Dermis blood vessel endothelial cell (primary cell): ENCODE measurements around the gene KDR. TPM values are rescaled to one million over a fixed set of nuclear protein-coding genes. Genes with fewer than 3 reads are reported as not detected.
A peak's percentile ranks its signal among the peaks of the same experiment; 100 is the strongest.

Experiments
- DNase-seq: peaks from one replicate; pipeline ENCODE4 v3.0.0; 2010
- total RNA-seq: library from RNA; depleted of rRNA; stranded (reverse); fragments of >200 nt; gene quantifications from 2 replicates; pipeline ENCODE4 v1.2.3, GENCODE V29; 2014

KDR gene
- total RNA-seq, 1 donor from 2014 or later, result 321 TPM

DNA sequence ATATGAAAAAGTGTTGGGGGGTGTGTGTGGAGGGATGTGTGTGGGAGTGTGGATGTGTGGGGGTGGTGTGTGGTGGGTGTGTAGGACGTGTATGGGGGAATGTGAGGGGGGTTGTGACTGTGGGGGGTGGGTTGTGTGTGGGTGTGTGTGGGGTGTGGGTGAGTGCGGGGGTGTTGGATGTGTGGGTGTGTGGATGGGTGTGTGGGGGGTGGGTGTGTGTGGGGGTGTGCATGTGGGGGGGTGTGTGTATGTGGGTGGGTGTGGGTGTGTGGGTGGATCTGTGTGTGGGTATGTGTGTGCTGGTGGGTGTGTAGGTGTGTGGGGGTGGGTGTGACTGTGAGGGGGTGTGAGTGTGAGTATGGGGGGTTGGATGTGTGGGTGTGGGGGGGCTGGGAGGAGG lies 47.8 kb downstream of the KDR start:
- DNase-seq, result no peak

DNA sequence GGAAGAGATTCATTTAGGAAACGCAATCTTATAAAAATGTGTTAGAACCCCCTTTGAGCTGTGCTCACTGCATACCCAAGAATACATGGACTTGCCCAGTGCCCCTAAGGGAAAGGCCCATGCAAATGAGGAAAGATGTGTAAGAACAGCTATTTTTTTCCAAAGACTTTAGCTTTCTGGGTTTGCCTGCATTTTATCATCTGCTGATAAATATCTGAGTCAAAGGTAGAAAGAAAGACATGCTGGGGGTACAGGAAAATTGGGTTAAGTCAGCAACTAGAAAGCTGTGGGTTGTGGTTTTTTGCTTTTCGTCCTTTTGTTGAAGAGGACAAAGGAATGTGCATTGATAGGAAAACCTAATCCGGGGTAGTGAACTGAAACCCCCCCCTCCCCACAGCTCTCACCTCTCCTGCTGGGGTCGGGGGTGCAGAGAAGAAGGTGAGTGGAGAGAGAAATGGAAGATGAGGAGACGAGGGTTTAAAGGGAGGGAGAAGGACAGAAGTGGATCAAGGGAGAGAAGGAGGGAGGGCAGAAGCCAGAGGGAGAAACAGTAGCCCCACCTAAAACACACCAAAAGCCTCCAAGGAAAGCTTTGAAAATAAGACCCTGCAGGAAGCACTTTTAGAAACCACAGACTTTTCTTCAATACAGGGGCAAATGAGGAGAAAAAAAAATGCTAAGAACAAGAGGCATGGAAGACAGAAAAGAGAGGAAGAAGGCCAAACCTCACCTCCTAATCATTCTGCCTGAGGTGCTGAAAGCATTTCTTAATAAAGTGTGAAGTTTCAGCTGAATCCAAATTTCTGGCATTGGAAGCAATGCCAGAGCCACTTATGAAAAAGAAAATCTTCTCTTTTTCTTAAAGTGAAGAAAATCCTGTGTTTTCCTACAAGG lies 49.3 kb downstream of the KDR start:
- no peak for DNase-seq

DNA sequence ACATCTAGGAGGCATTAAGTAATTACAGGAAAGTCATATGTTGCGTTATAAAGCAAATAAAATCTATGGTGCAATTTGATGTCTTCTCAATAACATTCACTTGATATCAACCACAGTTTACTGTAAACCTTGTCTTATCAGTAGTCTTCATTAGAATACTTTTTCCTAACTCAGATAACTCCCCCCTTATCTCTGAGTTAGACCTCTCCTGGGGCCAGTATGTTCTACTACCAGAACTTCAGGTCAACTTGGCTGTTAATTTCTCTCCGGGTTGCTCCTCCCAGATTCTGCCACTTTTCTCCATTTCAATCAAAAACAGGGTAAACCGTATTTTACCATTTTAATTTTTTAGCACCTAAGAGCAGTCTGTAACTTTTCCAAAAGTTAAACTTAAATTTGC lies 50.0 kb downstream of the KDR start:
- no peak for DNase-seq

DNA sequence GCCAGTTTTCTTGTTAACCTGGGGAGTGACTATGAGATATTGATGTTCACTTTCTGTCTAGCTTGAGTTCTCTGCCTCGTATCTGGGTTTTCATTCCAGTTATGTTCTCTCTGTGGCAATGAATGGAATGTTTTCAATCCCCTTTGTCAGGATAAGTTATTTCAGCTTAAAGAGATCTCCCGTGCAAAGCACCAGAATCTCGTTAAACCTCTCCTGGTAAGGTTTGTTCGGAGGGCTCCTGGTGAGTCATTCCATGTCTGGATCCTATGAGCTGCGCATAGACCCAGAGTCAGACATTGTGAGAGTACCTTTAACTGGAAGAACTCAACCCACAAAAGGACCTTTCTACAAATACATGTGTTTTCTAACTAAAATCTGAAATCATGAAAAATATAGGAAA lies 51.0 kb downstream of the KDR start:
- peak; percentile 79 for DNase-seq

DNA sequence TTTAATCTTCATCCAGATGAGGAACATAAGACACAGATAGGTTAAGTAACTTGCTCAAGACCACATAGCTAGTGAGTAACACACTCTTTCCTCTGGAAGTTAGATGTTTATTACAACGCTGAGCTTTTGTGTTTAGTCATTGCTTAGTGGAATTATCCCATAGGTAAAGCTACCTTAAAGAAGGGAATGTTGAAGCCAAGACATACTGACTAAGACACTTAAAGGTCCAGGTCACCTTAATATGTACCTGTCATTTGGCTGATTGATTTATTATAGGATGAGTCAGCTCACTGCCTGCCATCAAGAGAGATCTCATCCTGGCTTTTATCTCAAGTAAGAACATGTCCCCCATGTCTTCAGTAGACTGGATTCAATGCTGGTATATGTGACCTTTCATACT lies 53.4 kb downstream of the KDR start:
- no peak for DNase-seq

DNA sequence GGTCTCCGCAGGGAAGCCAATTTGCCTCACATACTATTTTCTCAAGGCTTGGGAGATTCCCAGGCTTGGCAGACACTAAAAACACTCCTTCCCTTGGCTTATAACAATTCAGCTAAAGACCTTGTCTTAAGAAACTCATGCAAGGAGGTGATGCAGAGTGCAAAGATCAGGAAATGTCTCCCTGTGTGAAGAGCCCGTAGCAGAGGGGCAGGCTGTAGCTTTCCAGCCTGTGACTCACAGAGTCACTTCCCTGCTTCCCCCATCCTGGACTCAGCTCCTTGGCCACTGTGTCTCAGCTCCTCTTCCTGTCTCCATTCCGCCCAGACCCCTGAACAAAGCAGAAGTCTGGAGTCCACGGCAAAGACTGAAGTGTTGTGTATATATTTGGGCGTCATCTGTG lies 56.1 kb downstream of the KDR start:
- DNase-seq, result peak; percentile 97

DNA sequence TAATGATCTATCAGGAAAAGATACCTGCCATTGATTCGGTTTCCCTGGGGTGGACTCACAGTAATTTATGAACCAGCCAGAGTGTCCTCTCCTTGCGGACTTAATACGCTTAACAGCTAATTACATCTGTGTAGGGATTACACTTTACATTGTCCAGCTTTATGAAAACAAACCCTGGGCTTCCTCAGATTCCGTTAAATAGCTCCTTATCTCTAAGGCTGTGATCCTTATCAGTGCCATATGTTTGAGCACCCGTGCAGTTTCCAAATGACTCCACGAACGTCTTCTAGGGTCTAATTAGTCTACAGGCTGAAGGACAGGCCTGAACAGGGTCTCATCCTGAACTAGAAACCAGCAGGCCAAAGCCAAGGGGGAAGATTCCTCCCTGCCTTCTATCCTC lies 56.9 kb downstream of the KDR start:
- DNase-seq, result peak; percentile 61

DNA sequence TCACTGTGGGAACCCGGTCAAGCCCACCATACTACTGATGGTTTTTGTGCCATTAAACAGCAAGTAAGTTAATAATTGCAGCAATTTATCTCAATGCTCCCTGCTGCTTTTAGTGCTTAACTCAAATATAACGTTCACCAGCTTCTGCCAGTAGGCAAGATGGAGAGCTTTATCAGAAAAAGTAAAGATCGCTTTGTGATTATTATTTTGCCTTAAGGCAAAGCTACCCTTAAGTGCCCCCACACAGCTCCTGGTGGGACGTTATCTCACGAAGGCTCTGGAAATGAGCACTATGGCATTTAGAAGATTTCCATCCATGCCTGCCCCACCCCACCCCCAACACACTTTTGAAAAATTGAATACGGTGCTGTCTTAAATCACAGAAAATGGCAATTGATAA lies 59.4 kb downstream of the KDR start:
- DNase-seq, result no peak

DNA sequence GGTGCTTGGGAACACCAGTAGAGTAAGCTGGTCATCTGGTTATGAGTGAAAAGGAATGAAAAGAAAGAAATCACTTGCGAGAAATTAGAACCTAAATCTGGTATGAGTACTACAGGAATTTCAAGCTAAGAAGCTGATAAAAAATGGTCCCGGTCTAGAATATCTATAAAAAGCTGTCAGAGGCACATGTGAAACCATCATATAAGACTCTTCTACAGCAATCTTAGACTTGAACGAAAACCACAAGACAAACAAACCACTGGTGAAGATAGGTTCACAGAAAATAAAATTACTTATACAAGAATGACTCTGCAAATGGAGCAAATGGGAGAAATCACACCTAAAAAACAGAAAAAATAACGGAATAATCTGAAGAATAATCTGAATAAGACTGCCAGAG lies 69.9 kb downstream of the KDR start:
- DNase-seq, result no peak

DNA sequence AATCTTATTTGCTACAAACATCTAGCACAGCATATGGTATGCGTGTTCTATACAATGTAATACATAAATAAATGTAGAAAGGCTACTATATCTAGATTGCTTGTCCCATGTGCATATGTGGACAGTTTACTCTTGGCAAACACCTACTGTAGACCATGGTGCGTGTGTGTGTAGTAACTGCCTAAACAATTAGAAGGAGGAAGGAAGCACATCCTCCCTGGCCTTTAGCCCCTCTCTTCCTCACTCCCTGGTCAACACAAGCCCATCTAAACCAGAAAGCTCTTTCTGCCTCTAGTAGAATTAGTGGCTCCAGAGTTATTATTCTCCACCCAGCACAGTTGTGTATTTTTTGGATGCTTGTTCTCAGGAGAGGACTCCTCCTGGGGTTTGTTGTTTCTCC lies 73.9 kb downstream of the KDR start:
- DNase-seq, result peak; percentile 75

DNA sequence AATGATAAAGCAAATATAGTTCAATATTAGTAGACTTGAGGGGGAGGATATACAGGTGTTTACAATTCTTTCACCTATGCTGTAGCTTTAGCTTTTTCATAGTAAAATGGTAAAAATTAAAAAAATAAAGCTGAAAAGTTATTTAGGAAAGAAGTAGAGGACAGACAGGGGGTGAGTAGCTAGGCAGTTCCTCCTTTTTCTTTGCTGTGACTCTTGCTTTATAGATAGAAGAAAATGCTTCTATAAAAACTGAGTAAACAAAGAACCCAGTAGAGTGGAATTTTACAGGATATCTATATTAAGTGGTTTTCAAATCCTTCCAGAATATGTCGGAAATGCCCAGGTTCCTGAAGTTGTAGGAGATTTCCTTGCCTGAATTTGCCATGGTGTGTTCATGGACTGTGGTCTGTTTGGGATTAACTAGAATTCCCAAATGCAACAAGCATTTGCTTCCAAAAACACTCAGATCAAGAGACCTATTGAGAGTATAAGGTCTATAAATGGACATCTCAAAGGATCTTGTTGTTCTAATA lies 74.9 kb downstream of the KDR start:
- no peak for DNase-seq

DNA sequence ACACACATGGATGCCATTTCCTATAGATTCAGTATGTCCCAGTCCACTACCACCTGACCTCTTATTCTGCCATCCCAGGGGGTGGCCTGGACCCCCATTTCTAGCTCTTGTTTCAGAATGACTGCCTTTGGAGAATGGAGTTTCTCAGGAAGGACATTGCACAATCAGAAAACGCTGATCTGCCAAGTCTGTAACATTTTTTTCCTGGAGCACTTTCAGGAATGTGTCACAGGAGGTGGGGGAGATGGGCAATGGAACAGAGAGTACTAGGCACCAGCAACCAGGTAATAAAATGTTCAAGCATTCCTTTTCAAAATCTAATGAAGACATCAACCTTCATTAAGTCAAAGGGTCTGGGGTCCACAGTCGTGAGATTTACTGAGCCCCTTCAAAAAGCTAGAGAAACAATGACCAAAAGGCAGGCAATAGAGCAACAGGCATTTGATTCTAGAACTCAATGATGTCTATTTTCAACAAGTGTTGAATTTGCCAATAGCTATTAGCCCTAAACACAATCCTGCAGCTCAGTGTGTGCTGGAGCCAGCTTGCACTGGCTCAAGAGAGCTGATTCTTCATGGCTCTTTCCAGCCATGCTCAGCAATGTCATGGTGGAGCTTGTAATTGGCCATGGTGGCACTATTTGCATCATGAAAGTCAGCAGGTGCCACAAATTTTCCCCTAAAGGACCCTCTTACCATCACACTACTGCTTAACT lies 87.1 kb downstream of the KDR start:
- peak; percentile 72 for DNase-seq

DNA sequence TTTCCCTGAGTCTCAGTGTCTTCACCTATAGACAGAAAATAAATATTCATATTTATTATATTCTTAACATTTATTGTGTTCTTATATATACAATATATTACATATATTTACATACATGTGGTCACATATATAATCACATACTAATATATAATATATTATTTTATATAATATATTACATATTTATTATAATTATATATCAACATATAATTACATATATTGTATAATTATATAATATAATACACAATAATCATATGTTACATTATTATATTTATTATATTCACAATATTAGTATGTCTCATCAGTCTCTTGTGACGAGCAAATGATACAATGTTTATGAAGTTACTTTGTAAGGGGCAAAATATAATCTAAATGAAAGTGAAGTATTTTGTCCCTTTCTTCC lies 87.7 kb downstream of the KDR start:
- DNase-seq, result no peak

DNA sequence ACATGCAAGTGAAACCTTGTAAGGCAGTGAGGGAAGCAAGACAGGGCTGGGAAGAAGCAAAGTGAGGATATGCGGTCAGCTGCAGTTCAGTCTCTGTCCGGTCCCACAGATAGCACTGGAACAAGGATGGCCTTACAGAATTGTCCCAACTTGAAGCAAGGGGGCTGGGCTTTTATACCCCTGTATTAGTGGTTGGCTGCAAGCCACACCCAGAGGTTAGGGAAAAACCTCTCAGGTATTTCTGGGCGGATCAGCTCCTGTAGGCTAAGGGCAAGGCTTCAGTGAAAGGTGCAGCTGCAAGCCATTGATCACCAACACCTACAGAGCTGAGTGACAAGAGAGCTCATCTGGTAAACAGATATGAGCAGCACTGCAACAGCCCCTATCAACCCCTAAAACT lies 89.0 kb downstream of the KDR start:
- no peak for DNase-seq

DNA sequence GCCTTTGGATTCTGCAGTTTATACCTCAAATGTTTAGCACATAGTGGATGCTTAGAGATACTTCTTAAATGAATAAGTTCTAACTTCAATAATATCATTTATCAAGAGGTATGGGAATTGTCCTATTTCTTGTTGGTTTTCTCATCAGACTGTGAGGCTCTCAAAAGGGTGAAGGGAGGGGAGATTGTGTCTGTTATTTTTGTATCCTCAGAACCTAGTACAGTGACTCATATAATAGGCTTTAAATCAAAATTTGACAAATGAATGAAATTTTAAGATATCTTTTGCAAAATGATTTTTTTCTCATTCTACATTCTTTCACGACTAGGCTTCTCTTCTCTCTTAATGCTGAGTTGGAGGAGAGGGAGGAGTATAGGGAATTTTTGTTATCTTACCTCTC lies 89.5 kb downstream of the KDR start:
- no peak for DNase-seq

DNA sequence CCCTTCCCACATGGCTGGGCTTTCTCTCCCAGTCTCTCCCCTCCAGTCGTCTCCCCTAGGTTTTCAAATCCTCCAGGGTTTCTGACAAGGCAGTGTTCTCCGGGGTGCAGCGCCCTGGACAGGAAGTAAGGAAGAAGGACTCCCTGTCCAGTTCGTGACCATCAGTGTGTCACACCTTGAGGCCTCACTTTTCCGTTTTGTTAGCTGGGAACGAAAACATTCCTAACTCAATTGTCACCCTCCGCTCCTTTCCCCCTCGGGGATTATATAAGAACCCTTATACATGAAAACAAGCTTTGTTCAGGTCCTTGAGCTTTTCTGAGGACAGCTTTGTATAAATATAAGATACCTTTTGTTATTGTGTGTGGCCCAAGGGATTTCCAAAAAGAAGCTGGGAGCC lies 92.1 kb downstream of the KDR start:
- no peak for DNase-seq

DNA sequence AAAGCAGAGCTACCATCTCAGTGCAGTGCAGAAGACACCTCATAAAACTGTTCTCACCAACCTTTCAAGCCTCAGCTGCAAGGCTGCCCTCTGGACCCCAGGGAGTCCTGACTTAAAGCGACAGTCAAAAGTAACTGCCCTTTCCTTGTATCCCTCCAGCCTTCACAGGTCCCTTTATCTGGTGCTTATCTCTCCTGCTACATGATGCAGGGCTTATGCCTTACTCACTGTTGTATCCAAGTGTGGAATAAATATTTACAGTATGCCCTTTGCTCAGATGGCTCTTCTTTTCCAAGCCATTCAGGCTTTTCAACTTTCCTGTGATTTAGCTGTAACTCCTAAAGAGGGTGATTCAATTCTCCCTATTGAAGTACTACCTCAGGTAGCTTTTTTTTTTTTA lies 92.6 kb downstream of the KDR start:
- no peak for DNase-seq

DNA sequence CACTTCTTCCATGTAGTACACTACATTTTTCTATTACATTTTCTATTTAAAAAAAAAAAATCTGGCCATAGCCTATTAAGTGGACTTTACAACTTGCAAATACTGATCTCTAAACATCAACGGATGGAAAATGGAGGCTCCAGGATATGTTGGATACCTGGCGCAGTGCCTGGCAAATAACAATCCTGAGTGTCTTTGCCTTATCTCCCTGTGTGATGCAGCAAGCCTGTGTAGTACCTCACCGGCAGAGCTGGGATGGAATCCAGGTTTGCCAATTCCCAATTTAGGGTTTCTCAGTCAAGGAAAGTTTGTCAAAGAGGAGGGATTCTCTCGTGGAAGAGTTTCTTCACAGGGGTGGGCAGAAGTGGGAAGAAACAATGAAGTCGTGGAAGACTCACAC lies 93.2 kb downstream of the KDR start:
- DNase-seq, result no peak

DNA sequence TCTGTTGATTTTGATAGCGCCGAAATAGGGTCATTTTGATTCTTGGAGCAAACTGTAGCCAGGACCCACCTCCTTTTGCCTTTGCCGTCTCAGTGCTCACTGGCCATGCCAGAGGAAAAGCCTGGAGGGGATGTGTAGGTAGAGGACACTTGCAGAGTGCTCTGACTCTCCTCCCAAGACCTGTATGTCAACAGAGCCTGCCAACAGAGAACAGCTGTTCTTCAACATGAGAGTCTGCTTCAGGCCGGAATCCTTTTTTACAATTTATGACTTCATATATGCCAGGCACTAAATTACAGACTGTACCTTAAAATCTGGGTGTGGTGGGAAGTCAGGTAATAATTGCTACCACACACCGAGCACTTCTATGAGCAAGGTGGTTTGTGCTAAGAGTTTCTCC lies 94.2 kb downstream of the KDR start:
- DNase-seq, result no peak

DNA sequence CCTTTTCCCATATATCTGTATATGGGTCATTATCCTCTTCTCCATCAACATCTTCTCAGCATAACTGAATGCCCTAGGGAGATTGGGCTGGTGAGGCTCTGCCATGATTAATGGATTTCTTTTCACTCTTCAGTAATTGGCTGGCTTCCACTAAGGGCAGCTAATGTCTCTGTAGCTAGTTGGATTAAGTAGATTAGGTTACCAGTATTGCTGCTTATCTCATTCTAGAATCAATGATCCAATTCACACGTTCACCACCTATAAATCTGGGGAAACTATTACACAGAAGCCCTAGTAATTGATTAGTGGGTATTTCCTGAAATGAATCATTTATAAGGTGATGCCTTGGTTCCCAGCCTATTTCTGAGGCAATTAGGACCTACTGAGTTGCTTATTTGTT lies 94.8 kb downstream of the KDR start:
- peak; percentile 39 for DNase-seq

DNA sequence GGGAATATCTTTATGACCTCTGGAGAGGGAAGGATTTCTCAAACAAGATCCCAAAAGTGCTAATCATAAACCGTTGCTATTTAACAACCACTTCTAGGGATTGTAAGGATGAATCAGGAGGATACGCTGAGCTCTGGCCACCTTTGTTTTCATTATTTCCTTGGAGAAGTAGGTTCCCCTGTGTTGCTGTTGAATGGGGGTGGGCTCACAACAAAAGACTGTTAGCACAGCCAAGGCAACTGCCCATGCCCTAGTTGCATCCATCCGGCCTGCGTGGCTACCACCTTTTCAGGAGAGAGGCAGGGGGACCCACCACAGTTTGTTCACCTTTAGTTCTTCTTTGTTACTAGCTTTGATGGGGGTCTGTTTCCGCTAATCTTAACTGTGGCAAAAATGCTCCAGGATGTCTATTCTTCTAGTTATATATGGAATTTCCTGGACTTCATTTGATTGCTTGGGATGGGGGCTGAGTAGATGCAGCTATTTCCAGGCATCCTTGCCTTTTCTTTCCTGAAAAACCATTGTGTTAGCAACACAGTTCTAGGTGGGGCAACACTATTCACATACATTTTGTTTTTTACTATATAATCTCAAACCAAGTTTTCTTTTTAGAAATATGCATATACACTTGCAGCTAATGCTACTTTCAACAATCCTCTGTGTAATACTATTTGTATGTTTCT lies 95.4 kb downstream of the KDR start:
- peak; percentile 68 for DNase-seq

DNA sequence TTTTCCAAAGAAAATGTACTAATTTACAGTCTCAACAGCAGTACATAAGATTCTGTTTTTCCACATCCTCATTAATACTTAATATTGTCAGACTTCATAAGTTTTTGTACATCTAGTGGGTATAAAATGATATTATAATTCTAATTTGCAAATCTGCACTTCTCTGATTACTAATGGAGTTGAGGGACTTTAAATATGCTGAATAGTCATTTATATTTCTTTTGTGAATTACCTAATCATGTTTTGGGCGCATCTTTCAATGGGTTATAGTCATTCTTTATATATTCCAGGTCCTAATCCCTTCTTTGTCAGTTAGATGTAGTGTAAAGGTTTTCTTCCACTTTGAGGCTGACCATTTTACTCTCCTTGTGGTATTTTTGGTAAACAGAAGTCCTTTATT lies 96.1 kb downstream of the KDR start:
- no peak for DNase-seq
